GM21737 (cell line): Measurements from ENCODE around the gene RTN1.

ENCODE experiments used
- ATAC-seq: cut with Tn5 transposase; IDR thresholded peaks from one replicate; pipeline ENCODE4 v1.9.1; 2021; ENCODE audit warnings: mild to moderate bottlenecking, moderate library complexity; ENCODE audit not compliant: unreplicated experiment

The RTN1 gene

GRCh38 chr14:59811073-59811472, 59.5 kb downstream of the RTN1 start:
- no peak for ATAC-seq

- ATAC-seq = no peak
Measured at GRCh38 chr14:59803052-59803540, 67.5 kb downstream of the RTN1 start.

DNA sequence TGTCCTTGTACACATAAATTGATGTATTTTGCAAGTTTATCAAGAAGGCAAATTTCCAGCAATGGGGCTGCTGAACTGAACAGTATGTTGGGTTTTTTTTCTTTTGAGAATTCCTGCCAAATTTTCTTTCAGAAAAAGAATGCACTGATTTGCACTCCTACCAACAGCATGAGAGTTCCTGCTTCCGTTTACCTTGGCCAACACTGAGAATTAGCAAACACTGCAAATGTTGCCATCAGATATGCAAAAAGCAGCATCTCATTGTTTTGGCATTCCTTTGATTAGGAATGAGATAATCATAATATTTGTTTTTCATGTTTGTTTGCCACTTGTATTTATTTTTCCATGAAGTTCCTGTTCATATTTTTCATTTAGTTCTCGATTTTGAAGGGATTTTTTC, 82.4 kb downstream of the RTN1 start:
- ATAC-seq = no peak

GRCh38 chr14:59787045-59787674, 83.4 kb downstream of the RTN1 start:
- no peak for ATAC-seq

DNA sequence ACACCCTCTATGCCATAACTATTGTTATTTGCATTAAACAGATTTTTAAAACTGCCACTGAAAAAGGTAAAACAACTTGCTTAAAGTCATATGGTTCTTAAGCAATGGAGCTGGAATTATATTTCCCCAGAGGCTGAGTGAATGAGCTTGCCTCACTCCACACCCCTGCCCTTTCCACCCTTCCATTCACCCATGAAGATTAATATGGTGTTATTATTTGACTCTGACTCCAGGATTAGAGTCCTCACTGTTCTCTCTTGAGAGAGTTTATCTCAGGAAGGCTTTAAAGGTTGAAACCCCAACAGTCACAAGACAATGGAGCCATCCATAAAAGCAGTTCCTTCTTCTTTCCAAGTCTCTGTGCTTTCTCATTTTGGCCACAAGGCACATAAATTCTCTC, 84.9 kb downstream of the RTN1 start:
- no peak for ATAC-seq

DNA sequence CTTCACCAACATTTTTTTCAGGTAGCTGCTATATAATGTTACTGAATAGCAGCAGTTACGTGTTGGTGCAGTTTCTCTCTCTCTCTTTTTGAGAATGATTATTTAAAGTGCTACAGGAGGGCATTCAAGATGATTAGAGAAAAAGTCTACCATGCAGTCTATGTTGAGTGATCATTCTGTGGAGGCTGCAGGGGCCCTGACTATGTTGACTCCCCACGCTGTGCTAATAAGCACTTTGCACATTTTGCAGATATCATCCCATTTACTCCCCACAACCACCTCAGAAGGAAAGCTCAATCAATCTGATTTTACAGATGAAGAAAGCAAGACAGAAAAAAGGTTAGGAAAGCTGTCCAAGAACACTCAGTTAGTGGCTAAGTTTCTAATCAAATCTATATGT, 87.8 kb downstream of the RTN1 start:
- no peak for ATAC-seq

GRCh38 chr14:59777006-59777579, 93.5 kb downstream of the RTN1 start:
- ATAC-seq = no peak

DNA sequence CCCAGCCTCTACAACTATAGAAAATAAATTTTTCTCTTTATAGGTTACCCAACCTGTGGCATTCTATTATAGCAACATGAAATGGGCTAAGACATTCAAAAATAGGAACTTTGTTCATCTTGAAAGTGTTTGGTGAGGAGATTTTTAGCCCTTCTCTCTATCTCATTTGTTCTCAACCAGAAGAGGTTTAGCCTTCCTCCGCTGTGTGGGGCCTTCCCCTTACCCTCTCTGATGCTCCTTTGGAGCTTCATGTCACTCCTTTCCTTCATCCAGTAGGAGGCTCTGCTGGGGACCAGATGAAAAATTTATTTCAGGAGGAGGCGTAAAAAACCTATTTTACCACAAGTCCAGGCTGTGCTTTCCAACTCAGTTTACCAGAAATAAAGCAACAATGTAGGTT, 94.1 kb downstream of the RTN1 start:
- no peak for ATAC-seq

- ATAC-seq = no peak
Measured at GRCh38 chr14:59772233-59772632, 98.3 kb downstream of the RTN1 start.

DNA sequence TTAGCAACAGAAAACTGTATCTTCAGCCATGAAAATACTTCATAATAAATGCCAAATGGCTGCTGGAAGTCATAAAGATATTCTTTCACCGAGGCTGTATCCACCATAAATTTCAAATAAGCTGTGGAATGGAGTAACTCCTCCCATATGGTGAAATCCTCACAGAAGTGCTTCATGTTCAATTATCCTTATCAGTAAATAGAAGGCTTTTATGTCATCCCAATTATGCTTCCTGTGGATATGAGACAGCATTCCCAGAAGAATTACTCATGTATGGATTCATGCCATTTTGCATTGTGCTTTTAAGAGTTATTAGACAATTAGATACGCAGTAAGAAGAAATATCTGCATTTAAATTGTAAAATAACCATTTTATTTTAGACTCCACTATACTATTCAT, 99.0 kb downstream of the RTN1 start:
- no peak for ATAC-seq

DNA sequence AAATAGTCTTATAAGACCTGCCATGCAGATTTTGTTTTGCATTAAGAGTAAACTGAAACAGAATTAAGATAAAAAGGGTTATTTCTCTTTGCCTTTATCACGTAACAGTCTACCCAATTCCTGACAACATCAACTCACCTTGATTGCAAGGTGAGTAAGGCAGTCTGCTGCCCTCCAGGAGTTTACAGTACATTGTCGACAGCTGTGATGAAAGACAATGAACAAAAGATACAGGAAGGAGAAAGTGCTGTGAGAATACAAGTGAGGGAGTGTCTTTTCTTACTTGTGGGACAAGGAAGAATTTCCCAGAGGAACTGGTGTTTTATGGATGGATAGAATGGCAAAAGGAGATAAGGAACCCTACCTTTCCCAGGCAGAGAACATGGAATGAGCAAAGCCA, 101.0 kb downstream of the RTN1 start:
- ATAC-seq = no peak

DNA sequence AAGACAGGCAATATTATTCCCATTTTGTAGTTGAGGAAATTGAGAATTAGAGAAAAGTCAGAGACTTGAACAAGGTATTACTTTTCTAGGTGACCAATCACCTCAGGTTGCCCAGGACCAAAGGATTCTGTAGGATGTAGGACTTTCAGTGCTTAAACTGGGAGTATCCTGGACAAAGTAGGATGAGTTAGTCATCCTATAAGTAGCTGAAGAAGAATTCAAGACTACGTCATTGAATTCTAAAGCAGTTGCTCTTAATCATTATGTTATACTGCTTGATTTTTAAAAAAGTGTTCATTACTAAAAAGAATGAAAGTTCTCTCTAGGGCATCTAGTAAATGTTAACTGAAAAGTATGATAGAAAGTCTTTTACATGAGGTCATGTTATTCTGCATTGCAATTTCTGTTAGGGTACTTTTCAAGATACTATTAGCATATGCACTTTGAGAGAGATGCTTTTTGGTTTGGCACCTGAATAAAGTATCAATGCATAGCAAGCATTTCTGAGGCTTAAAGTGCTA, 101.7 kb downstream of the RTN1 start:
- ATAC-seq = no peak

- no peak for ATAC-seq
Measured at GRCh38 chr14:59761851-59762250, 108.7 kb downstream of the RTN1 start.

DNA sequence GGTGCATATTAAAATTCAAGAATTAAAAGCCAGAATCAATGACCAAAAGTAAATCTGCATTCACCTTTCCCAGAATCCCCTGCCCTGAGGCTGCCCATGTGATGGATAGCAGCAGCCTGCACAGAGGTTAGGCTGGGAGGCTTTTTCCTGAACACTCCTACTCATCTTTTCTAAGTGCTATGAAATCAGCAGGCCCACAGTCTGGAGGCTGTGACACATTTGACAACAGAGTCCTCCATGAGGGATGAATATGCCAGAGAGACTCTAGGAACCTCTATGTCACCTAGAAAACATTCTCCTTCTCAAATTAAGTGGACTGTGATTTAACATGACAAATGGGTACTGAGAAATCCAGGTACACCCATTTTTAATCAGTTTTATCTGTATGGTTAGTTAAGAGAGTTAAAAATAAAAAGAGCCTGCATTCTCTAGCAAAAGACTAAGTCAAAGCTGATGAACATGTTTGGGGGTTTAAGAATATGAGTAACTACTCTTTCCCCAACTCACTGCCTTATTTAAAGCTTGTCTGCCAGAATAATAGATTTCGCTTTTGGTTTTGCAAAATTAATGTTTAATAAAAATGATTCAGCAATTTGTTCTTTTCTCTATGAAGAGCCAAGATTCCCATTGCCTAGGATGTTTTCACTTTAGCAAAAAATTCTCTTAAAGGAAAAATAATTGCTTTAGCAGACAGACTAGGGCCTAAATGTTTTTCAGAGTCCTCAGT, 115.0 kb downstream of the RTN1 start:
- no peak for ATAC-seq

GRCh38 chr14:59754256-59754655, 116.3 kb downstream of the RTN1 start:
- ATAC-seq = no peak

- ATAC-seq = no peak
Measured at GRCh38 chr14:59753512-59753911, 117.1 kb downstream of the RTN1 start.

DNA sequence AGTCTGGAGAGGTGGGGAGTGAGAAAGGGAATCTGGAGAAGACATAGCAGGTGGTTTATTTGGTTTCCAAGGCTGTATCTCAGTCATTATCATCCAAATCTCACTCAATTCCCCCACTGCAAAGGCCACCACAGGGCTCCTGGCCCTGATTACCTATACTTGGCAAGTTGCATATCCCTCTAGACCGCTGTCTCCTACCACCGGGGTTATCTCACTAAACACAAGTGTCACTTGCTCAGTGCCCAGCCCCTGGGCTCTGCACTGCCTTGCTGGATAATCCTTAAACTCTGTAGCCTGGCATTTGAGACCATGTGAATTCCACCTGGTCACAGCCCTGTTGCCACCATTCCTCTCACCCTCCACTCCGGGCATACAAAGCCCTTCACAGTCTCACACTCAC, 119.0 kb downstream of the RTN1 start:
- ATAC-seq = no peak

GRCh38 chr14:59739794-59740193, 130.8 kb downstream of the RTN1 start:
- ATAC-seq = no peak

DNA sequence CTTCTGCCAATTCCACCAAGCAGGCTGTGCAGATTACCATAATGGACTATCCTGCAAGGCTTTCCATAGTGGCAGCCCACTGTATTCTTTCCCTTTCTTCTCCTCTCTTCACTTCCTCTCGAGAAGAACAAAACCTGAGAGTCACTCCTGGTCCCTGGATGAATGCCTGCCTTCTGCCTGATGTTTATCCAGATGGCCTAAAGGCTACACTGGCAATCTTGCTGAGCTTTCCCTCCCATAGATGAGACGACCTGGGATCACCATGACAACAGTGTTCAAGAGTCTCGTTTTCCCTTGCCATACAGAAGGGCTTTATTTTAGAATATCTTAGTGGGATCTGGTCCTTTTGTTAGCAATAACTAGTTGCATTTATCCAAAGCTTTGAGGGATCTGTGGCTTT, 142.3 kb downstream of the RTN1 start:
- no peak for ATAC-seq

- no peak for ATAC-seq
Measured at GRCh38 chr14:59727073-59727661, 143.4 kb downstream of the RTN1 start.

DNA sequence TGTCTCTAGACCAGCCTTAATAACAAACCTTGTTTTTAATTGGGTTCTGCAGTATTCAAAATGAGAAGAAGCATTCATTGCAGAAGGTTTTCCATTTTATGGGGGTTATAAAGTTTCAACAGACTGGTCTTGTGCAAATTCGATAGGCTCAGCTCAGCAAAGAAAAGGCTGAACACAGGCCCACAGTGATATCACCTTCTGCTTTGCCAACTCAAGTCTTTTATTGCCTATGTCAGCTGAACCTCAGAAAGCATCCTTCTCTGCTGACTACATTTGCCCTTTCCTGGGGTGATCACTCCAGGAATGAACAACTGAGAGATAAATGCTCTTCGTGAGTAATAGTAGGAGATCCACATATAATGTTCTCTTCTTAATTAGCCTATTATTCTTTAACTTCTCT, 159.5 kb downstream of the RTN1 start:
- ATAC-seq = no peak
